HCT116 (cell line): ENCODE measurements around the gene PKIB. TPM values are rescaled to one million over a fixed set of nuclear protein-coding genes. Genes with fewer than 3 reads are reported as not detected.

Source experiments
- ATAC-seq: fragments of 200-7000 bp; cut with Tn5 transposase; 2 replicates; pipeline ENCODE4 v1.9.1; 2020; ENCODE audit warnings: mild to moderate bottlenecking, moderate library complexity
- BruUV-seq: library from RNA; stranded (reverse); fragments of 400-500 nt; replicated peaks from 2 replicates; lab custom pipeline; 2021; lab: Mats Ljungman, UMichigan
- CTCF ChIA-PET: fragments of 300-600 bp; sonication (Branson Sonifier 250); formaldehyde crosslinking; loops from one replicate; lab custom pipeline; 2021; ENCODE audit warnings: antibody characterized with exemption; lab: Charles Lee
- POLR2A ChIA-PET: fragments of 300-600, 350-600 bp; sonication (Branson Sonifier 250); formaldehyde crosslinking; loops from one replicate; lab custom pipeline; 2021; ENCODE audit warnings: antibody characterized with exemption; lab: Charles Lee
- RAD21 ChIA-PET, 2 experiments: fragments of 300-600 bp; sonication (Branson Sonifier 250); formaldehyde crosslinking; loops; one replicate each; lab custom pipeline; 2023; ENCODE audit warnings: low total read pairs in 2 of 2; ENCODE audit not compliant: uncharacterized antibody in 2 of 2, unreplicated experiment in 2 of 2, low non-redundant PET in 1 of 2; lab: Charles Lee
- DNase-seq: peaks from one replicate; pipeline ENCODE4 v3.0.0-alpha.2; 2010; ENCODE audit warnings: low read depth, low spot score
- H2AFZ ChIP-seq: fragments of 200-600 bp; shearing (Covaris generic), sonication (generic); 2 replicates; pipeline ENCODE4 v1.6.1; 2017; ENCODE audit warnings: low read depth, mixed run types, mixed read lengths, antibody characterized with exemption, low read length; ENCODE audit not compliant: poor library complexity, severe bottlenecking
- H3K27ac ChIP-seq: 2 replicates; pipeline ENCODE4 v1.5.1; 2012; ENCODE audit warnings: low read depth, low read length
- H3K27me3 ChIP-seq: fragments of 200-600 bp; sonication (generic); 2 replicates; pipeline ENCODE4 v1.6.1; 2016; ENCODE audit warnings: mixed run types, low read length, mixed read lengths; ENCODE audit not compliant: insufficient read depth
- H3K36me3 ChIP-seq, 2 experiments: fragments of 200-500 bp in 1 of 2; fragments of 200-600 bp in 1 of 2; sonication (Bioruptor generic) in 1 of 2; sonication (generic) in 1 of 2; 2 replicates each; pipeline versions ENCODE4 v1.5.1 to v1.6.1; 2014 to 2016; ENCODE audit warnings: low read length in 2 of 2, inconsistent platforms in 1 of 2, mixed read lengths in 1 of 2, mixed run types in 1 of 2; ENCODE audit not compliant: insufficient read depth in 2 of 2, control insufficient read depth in 1 of 2
- H3K4me1 ChIP-seq, 2 experiments: fragments of 200-600 bp in 1 of 2; sonication (generic) in 1 of 2; 2 replicates each; pipeline versions ENCODE4 v1.5.1 to v1.6.1; 2012 to 2017; ENCODE audit warnings: low read length in 2 of 2, inconsistent platforms in 1 of 2, mild to moderate bottlenecking in 1 of 2, mixed read lengths in 1 of 2, mixed run types in 1 of 2, moderate library complexity in 1 of 2; ENCODE audit not compliant: insufficient read depth in 2 of 2, control insufficient read depth in 1 of 2
- H3K4me2 ChIP-seq: fragments of 200-600 bp; sonication (generic); 2 replicates; pipeline ENCODE4 v1.6.1; 2017; ENCODE audit warnings: mixed run types, low read length, mixed read lengths
- H3K4me3 ChIP-seq, 2 experiments: fragments of 200-600 bp in 1 of 2; sonication (generic) in 1 of 2; replicated peaks in 1 of 2; 2 replicates each; pipeline ENCODE4 v1.5.1; 2011 to 2016; ENCODE audit warnings: low read length in 2 of 2, control low read depth in 1 of 2, low read depth in 1 of 2, mild to moderate bottlenecking in 1 of 2, mixed read lengths in 1 of 2, mixed run types in 1 of 2
- H3K79me2 ChIP-seq: fragments of 200-600 bp; sonication (generic); 2 replicates; pipeline ENCODE4 v1.6.1; 2017; ENCODE audit warnings: mild to moderate bottlenecking, mixed run types, low read length, moderate library complexity, mixed read lengths; ENCODE audit not compliant: insufficient read depth
- H3K9ac ChIP-seq: fragments of 200-600 bp; sonication (generic); 2 replicates; pipeline ENCODE4 v1.6.1; 2016; ENCODE audit warnings: low read length, mixed read lengths
- H3K9me2 ChIP-seq: fragments of 200-600 bp; sonication (generic), shearing (Covaris generic); 2 replicates; pipeline ENCODE4 v1.6.1; 2017; ENCODE audit warnings: mixed run types, mild to moderate bottlenecking, moderate library complexity; ENCODE audit not compliant: insufficient read depth
- H3K9me3 ChIP-seq, 2 experiments: fragments of 200-500 bp in 1 of 2; fragments of 200-600 bp in 1 of 2; sonication (Bioruptor generic) in 1 of 2; sonication (generic) in 1 of 2; 2 replicates each; pipeline ENCODE4 v1.6.1; 2014 to 2017; ENCODE audit warnings: low read length in 2 of 2, mixed read lengths in 2 of 2, inconsistent platforms in 1 of 2, low read depth in 1 of 2, mild to moderate bottlenecking in 1 of 2, mixed run types in 1 of 2, moderate library complexity in 1 of 2; ENCODE audit not compliant: control insufficient read depth in 1 of 2, insufficient read depth in 1 of 2
- H4K20me1 ChIP-seq: fragments of 200-600 bp; sonication (generic), shearing (Covaris generic); 2 replicates; pipeline ENCODE4 v1.6.1; 2017; ENCODE audit warnings: mixed run types, mild to moderate bottlenecking, moderate library complexity; ENCODE audit not compliant: insufficient read depth
- ATF3 ChIP-seq: IDR thresholded peaks from 2 replicates; pipeline ENCODE4 v1.6.1; 2012
- CBX3 ChIP-seq: IDR thresholded peaks from 2 replicates; pipeline ENCODE4 v1.6.1; 2012; ENCODE audit warnings: low read depth
- CTCF ChIP-seq, 3 experiments: fragments of 200-600 bp in 1 of 3; sonication (generic) in 1 of 3; IDR thresholded peaks in 2 of 3; conservative IDR thresholded peaks in 1 of 3; 2 replicates each; pipeline ENCODE4 v1.5.1; 2012 to 2017; ENCODE audit warnings: low read depth in 2 of 3, low read length in 2 of 3, antibody characterized with exemption in 1 of 3, borderline replicate concordance in 1 of 3, control low read depth in 1 of 3, mild to moderate bottlenecking in 1 of 3, mixed read lengths in 1 of 3, mixed run types in 1 of 3, moderate library complexity in 1 of 3; ENCODE audit not compliant: insufficient read depth in 1 of 3
- EGR1 ChIP-seq: IDR thresholded peaks from 2 replicates; pipeline ENCODE4 v1.6.1; 2012; ENCODE audit warnings: low read depth
- EZH2 ChIP-seq: fragments of 200-600 bp; sonication (generic); IDR thresholded peaks from 2 replicates; pipeline ENCODE4 v1.6.1; 2017; ENCODE audit warnings: antibody characterized with exemption, mixed run types
- FOSL1 ChIP-seq: IDR thresholded peaks from 2 replicates; pipeline ENCODE4 v1.6.1; 2012; ENCODE audit warnings: low read depth
- POLR2A ChIP-seq: IDR thresholded peaks from 2 replicates; pipeline ENCODE4 v1.7.0; 2011; ENCODE audit warnings: borderline replicate concordance; ENCODE audit not compliant: insufficient read depth, insufficient read length; ENCODE audit errors: extremely low read depth
- REST ChIP-seq: IDR thresholded peaks from 2 replicates; pipeline ENCODE4 v1.6.1; 2012; ENCODE audit warnings: low read depth
- TCF7L2 ChIP-seq: IDR thresholded peaks from 2 replicates; pipeline ENCODE4 v1.7.0; 2011; ENCODE audit warnings: borderline replicate concordance, inconsistent platforms; ENCODE audit not compliant: insufficient read depth, insufficient read length; ENCODE audit errors: extremely low read depth
- ZBTB33 ChIP-seq: IDR thresholded peaks from 2 replicates; pipeline ENCODE4 v1.6.1; 2011; ENCODE audit warnings: mild to moderate bottlenecking, low read length, moderate library complexity; ENCODE audit not compliant: insufficient replicate concordance; ENCODE audit errors: extremely low read depth
- ZFX ChIP-seq: fragments of 450-650 bp; IDR thresholded peaks from 2 replicates; pipeline ENCODE4 v1.6.1; 2017
- intact Hi-C: fragments of 100-400 bp; cut with micrococcal nuclease; formaldehyde crosslinking; loops from 2 replicates; pipeline ENCODE4 v1.10.0; 2022
- total RNA-seq: library from RNA; stranded (reverse); gene quantifications from one replicate; pipeline ENCODE4 v1.2.1, GENCODE V29; 2021; ENCODE audit not compliant: unreplicated experiment

The PKIB gene
- total RNA-seq, 1 experiment from 2014 or later: 24.0 TPM

GRCh38 chr6:122576888-122577287 is 33.3 kb upstream of the PKIB start:
- Histone ChIP-seq H3K27me3 (no peaks in the 10 kb centered on the region), H3K9me3 (no peaks in the 10 kb centered on the region), H3K4me2 (no peak overlapping the region), H3K9me2 (no peaks in the 10 kb centered on the region), H2AFZ (no peak overlapping the region), H3K9ac (no peak overlapping the region), H3K79me2 (no peaks in the 10 kb centered on the region), H3K27ac (no peak overlapping the region), H3K4me1 (peaks cover 0 to 6% of the 10 kb centered on the region in 2 experiments; a peak in 1 of 4 replicates), H3K4me3 (no peak overlapping the region), H3K36me3 (no peaks in the 10 kb centered on the region), H4K20me1 (no peaks in the 10 kb centered on the region)
- ATAC-seq: no peak
- BruUV-seq: no TSS peak
- intact Hi-C loops: no loop called here
- RAD21 ChIA-PET: no interaction called here
- no peak for TF ChIP-seq ZBTB33
- no peak for TF ChIP-seq TCF7L2
- TF ChIP-seq ZFX: no peak
- no peak for TF ChIP-seq CBX3
- TF ChIP-seq FOSL1: no peak
- no peak for TF ChIP-seq ATF3
- no peak for TF ChIP-seq EGR1
- no peak for TF ChIP-seq EZH2
- TF ChIP-seq REST: no peak
- no peak for TF ChIP-seq CTCF (IDR thresholded peaks at IDR 0.05 in 2 of 3, conservative IDR thresholded peaks at IDR 0.05 in 1 of 3; ENCODE audit: borderline replicate concordance in 1 of 3, insufficient read depth in 1 of 3, low read depth in 2 of 3, low read length in 2 of 3)
- no peak for TF ChIP-seq POLR2A
- no peak for DNase-seq
- POLR2A ChIA-PET: no interaction called here
- CTCF ChIA-PET: no interaction called here
